Endothelial cell of umbilical vein (primary cell): ENCODE measurements around the gene COPS9. TPM values are rescaled to one million over a fixed set of nuclear protein-coding genes. Genes with fewer than 3 reads are reported as not detected.

Source experiments
- BruUV-seq: library from RNA; stranded (reverse); fragments of 400-500 nt; replicated peaks from 2 replicates; lab custom pipeline; 2021; lab: Mats Ljungman, UMichigan
- CTCF ChIA-PET: fragments of 300-600, 350-600 bp; sonication (Branson Sonifier 250); formaldehyde crosslinking; loops from one replicate; lab custom pipeline; 2021; ENCODE audit warnings: antibody characterized with exemption, inconsistent platforms; lab: Charles Lee
- POLR2A ChIA-PET: fragments of 300-600, 350-600 bp; sonication (Branson Sonifier 250); formaldehyde crosslinking; loops from one replicate; lab custom pipeline; 2021; ENCODE audit warnings: antibody characterized with exemption, inconsistent platforms; lab: Charles Lee
- DNase-seq: peaks from one replicate; pipeline ENCODE4 v3.0.0-alpha.2; 2011; ENCODE audit warnings: low read depth, low spot score
- FAIRE-seq: peaks from 2 replicates; lab custom pipeline; 2011; peaks lifted over from hg19 to GRCh38; lab: Jason Lieb, UNC
- H2AFZ ChIP-seq: 2 replicates; pipeline ENCODE4 v1.6.0; 2012; ENCODE audit warnings: low read depth, low read length, control low read depth, inconsistent platforms
- H3K27ac ChIP-seq: 2 replicates; pipeline ENCODE4 v1.5.1; 2011; ENCODE audit warnings: low read depth, mild to moderate bottlenecking, control low read depth, low read length, moderate library complexity; ENCODE audit not compliant: insufficient read depth
- H3K27me3 ChIP-seq, 2 experiments: 2 replicates each; pipeline versions ENCODE4 v1.6.0 to v1.6.1; 2011; ENCODE audit warnings: low read length in 2 of 2, mixed read lengths in 1 of 2; ENCODE audit not compliant: control insufficient read depth in 2 of 2, insufficient read depth in 2 of 2
- H3K36me3 ChIP-seq, 2 experiments: 2 replicates in 1 of 2; 3 replicates in 1 of 2; pipeline ENCODE4 v1.5.1; 2011; ENCODE audit warnings: low read length in 2 of 2, mild to moderate bottlenecking in 1 of 2, moderate library complexity in 1 of 2; ENCODE audit not compliant: control insufficient read depth in 2 of 2, insufficient read depth in 2 of 2; ENCODE audit errors: extremely low read depth in 1 of 2
- H3K4me1 ChIP-seq: 3 replicates; pipeline ENCODE4 v1.5.1; 2011; ENCODE audit warnings: mild to moderate bottlenecking, low read length; ENCODE audit not compliant: control insufficient read depth, insufficient read depth; ENCODE audit errors: extremely low read depth
- H3K4me2 ChIP-seq: 2 replicates; pipeline ENCODE4 v1.6.1; 2011; ENCODE audit warnings: low read length, control low read depth, mixed read lengths; ENCODE audit not compliant: insufficient read depth
- H3K4me3 ChIP-seq, 3 experiments: fragments of 200-600 bp in 1 of 3; sonication (generic), shearing (Covaris generic) in 1 of 3; replicated peaks in 1 of 3; 2 replicates each; pipeline ENCODE4 v1.5.1; 2011 to 2016; ENCODE audit warnings: control low read depth in 3 of 3, low read length in 3 of 3, mild to moderate bottlenecking in 2 of 3, inconsistent platforms in 1 of 3, low read depth in 1 of 3, moderate library complexity in 1 of 3; ENCODE audit not compliant: insufficient read depth in 1 of 3
- H3K79me2 ChIP-seq: 2 replicates; pipeline ENCODE4 v1.6.0; 2012; ENCODE audit warnings: low read length, inconsistent platforms; ENCODE audit not compliant: control insufficient read depth, insufficient read depth
- H3K9ac ChIP-seq: replicated peaks from 2 replicates; pipeline ENCODE3; 2011; ENCODE audit warnings: low read length, control low read depth; ENCODE audit not compliant: insufficient read depth; ENCODE audit errors: extremely low read depth
- H3K9me1 ChIP-seq: replicated peaks from 3 replicates; pipeline ENCODE4 v1.6.0; 2011; ENCODE audit warnings: mild to moderate bottlenecking, low read length; ENCODE audit not compliant: control insufficient read depth, insufficient read depth; ENCODE audit errors: extremely low read depth
- H3K9me3 ChIP-seq: replicated peaks from 2 replicates; pipeline ENCODE4 v1.5.1; 2012; ENCODE audit warnings: low read length, inconsistent platforms; ENCODE audit not compliant: control insufficient read depth, insufficient read depth
- H4K20me1 ChIP-seq: replicated peaks from 2 replicates; pipeline ENCODE3; 2011; ENCODE audit warnings: mild to moderate bottlenecking, low read length; ENCODE audit not compliant: control insufficient read depth, insufficient read depth; ENCODE audit errors: extremely low read depth
- CTCF ChIP-seq, 2 donors: IDR thresholded peaks; 1 replicate in 1 of 2; 2 replicates in 1 of 2; pipeline ENCODE4 v1.5.1; 2011; ENCODE audit warnings: low read length in 2 of 2, mild to moderate bottlenecking in 2 of 2, moderate library complexity in 2 of 2, control low read depth in 1 of 2, inconsistent platforms in 1 of 2, low read depth in 1 of 2; ENCODE audit not compliant: insufficient read depth in 1 of 2; ENCODE audit errors: extremely low read depth in 1 of 2
- EZH2 ChIP-seq: IDR thresholded peaks from 2 replicates; pipeline ENCODE4 v1.6.1; 2012; ENCODE audit warnings: borderline replicate concordance, low read depth, mild to moderate bottlenecking, moderate library complexity, low read length, inconsistent platforms; ENCODE audit not compliant: severe bottlenecking
- FOS ChIP-seq: IDR thresholded peaks from 2 replicates; pipeline ENCODE4 v1.6.1; 2011; ENCODE audit warnings: mild to moderate bottlenecking, low read length, moderate library complexity, borderline replicate concordance; ENCODE audit not compliant: insufficient read depth
- GATA2 ChIP-seq: IDR thresholded peaks from 2 replicates; pipeline ENCODE4 v1.7.0; 2011; ENCODE audit warnings: low read depth, mild to moderate bottlenecking, moderate library complexity, mixed read lengths, low read length; ENCODE audit not compliant: insufficient read length, insufficient read depth
- JUN ChIP-seq: IDR thresholded peaks from 2 replicates; pipeline ENCODE4 v1.6.1; 2011; ENCODE audit warnings: borderline replicate concordance, low read depth; ENCODE audit not compliant: insufficient read length, insufficient read depth
- MYC ChIP-seq: IDR thresholded peaks from one replicate; pipeline ENCODE4 v1.6.1; 2011; ENCODE audit warnings: mild to moderate bottlenecking, low read depth, low read length
- POLR2A ChIP-seq: IDR thresholded peaks from 2 replicates; pipeline ENCODE4 v1.6.1; 2012; ENCODE audit warnings: low read depth, mild to moderate bottlenecking, control low read depth, low read length
- POLR2AphosphoS5 ChIP-seq: IDR thresholded peaks from 2 replicates; pipeline ENCODE4 v1.6.1; 2012; ENCODE audit warnings: low read depth, mild to moderate bottlenecking, control low read depth, low read length, moderate library complexity; ENCODE audit not compliant: insufficient read depth
- dilution Hi-C: fragments of 300-500 bp; cut with MboI; formaldehyde crosslinking; loops from one replicate; pipeline ENCODE4 v1.15.0; 2019; ENCODE audit warnings: low sequenced_read_pairs; ENCODE audit not compliant: extremely low pct_ligation_motif_present
- intact Hi-C: fragments of 100-400 bp; cut with micrococcal nuclease; formaldehyde crosslinking; loops from one replicate; pipeline ENCODE4 v1.10.0; 2022
- polyA plus RNA-seq, 4 experiments: library from polyadenylated mRNA; depleted of rRNA in 3 of 4; stranded (reverse) in 3 of 4; unstranded in 1 of 4; fragments of >200 nt; gene quantifications; 2 replicates each; pipeline versions ENCODE4 v1.2.1 to v1.2.3, GENCODE V29; 2011 to 2012; ENCODE audit warnings: missing spikeins in 1 of 4
- total RNA-seq: library from RNA; stranded (reverse); gene quantifications from 2 replicates; pipeline ENCODE4 v1.2.3, GENCODE V29; 2021
- TF ChIP-seq, protein P1 (sequence below): IDR thresholded peaks from 2 replicates; pipeline ENCODE4 v1.6.1; 2011; ENCODE audit not compliant: insufficient read depth, insufficient read length

The COPS9 gene
- total and polyA plus RNA-seq, 2 donors (not counting 3 experiments of a cell fraction or from before 2014, with no cell fraction given), result 196 to 361 TPM

- Histone ChIP-seq H3K4me1 (no peaks in the 10 kb centered on the region), H3K27ac (no peak overlapping the region), H3K9me1 (no peaks in the 10 kb centered on the region), H3K9ac (no peak overlapping the region), H3K27me3 (no peaks in the 10 kb centered on the region), H3K4me2 (no peak overlapping the region), H3K36me3 (no peaks in the 10 kb centered on the region), H3K79me2 (no peaks in the 10 kb centered on the region), H3K9me3 (no peaks in the 10 kb centered on the region), H2AFZ (no peak overlapping the region), H3K4me3 (no peak overlapping the region), H4K20me1 (no peaks in the 10 kb centered on the region)
- TF ChIP-seq CTCF (IDR thresholded peaks at IDR 0.05; ENCODE audit: extremely low read depth in 1 of 2, insufficient read depth in 1 of 2, low read depth in 1 of 2, low read length in 2 of 2), result no peak
- TF ChIP-seq JUN, result no peak
- no peak for TF ChIP-seq MYC
- no peak for TF ChIP-seq FOS
- no peak for TF ChIP-seq POLR2A
- no peak for TF ChIP-seq GATA2
- TF ChIP-seq, protein P1, sequence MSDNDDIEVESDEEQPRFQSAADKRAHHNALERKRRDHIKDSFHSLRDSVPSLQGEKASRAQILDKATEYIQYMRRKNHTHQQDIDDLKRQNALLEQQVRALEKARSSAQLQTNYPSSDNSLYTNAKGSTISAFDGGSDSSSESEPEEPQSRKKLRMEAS, result no peak
- no peak for TF ChIP-seq EZH2
- no peak for TF ChIP-seq POLR2AphosphoS5
- no TSS peak for BruUV-seq
- ChIA-PET CTCF (no interaction called here), POLR2A (no interaction called here)
- no peak for FAIRE-seq
- dilution Hi-C loops (no loop called here), intact Hi-C loops (no loop called here)
- no peak for DNase-seq
Measured at GRCh38 chr2:240179941-240180666, 44.0 kb upstream of the COPS9 start.
